Vagina (tissue), 2 donors: ENCODE results near the gene SCMH1. TPM values are rescaled to one million over a fixed set of nuclear protein-coding genes. Genes with fewer than 3 reads are reported as not detected.

Experiments used
- DNase-seq, 2 donors: peaks; one replicate each; pipeline ENCODE4 v3.0.0-alpha.2; 2017; ENCODE audit errors: extremely low spot score in 2 of 2
- H3K27ac ChIP-seq: fragments of 200-600 bp; sonication (generic); one replicate; pipeline ENCODE4 v1.5.1; 2019
- H3K27me3 ChIP-seq: fragments of 200-600 bp; sonication (generic); one replicate; pipeline ENCODE4 v1.5.1; 2019
- H3K36me3 ChIP-seq, 2 donors: fragments of 200-600 bp; sonication (generic); one replicate each; pipeline ENCODE4 v1.5.1; 2017 to 2019
- H3K4me1 ChIP-seq: fragments of 200-600 bp; sonication (generic); one replicate; pipeline ENCODE4 v1.5.1; 2019
- H3K4me3 ChIP-seq, 2 donors: fragments of 200-600 bp; sonication (generic); 1 replicate in 1 of 2; 2 replicates in 1 of 2; pipeline ENCODE4 v1.5.1; 2016 to 2019
- H3K9me3 ChIP-seq: fragments of 200-600 bp; sonication (generic); one replicate; pipeline ENCODE4 v1.5.1; 2019
- POLR2A ChIP-seq, 2 donors: fragments of 450-650 bp; IDR thresholded peaks; one replicate each; pipeline ENCODE4 v1.6.1; 2017; ENCODE audit warnings: antibody characterized with exemption in 2 of 2, mild to moderate bottlenecking in 2 of 2, moderate library complexity in 2 of 2
- POLR2AphosphoS5 ChIP-seq, 2 donors: sonication (generic); formaldehyde crosslinking; IDR thresholded peaks; one replicate each; pipeline ENCODE4 v1.9.0; 2017; ENCODE audit warnings: antibody characterized with exemption in 2 of 2, mild to moderate bottlenecking in 2 of 2, low read depth in 1 of 2; ENCODE audit not compliant: insufficient read depth in 1 of 2
- intact Hi-C: fragments of 100-400 bp; cut with DNase I; formaldehyde crosslinking; loops from one replicate; pipeline ENCODE4 v1.15.1; 2023
- total RNA-seq: library from RNA; depleted of rRNA; stranded (reverse); fragments of >200 nt; gene quantifications from one replicate; pipeline ENCODE4 v1.2.3, GENCODE V29; 2016
- TF ChIP-seq, protein P1 (sequence below), 3 experiments: fragments of 450-650 bp in 2 of 3; fragments of 200-600 bp in 1 of 3; sonication (generic) in 1 of 3; IDR thresholded peaks; one replicate each; pipeline ENCODE4 v1.5.1; 2017 to 2019; ENCODE audit warnings: antibody characterized with exemption in 3 of 3, mild to moderate bottlenecking in 2 of 3, moderate library complexity in 2 of 3

Gene SCMH1
- total RNA-seq, 1 donor from 2014 or later, result 35.1 TPM

DNA sequence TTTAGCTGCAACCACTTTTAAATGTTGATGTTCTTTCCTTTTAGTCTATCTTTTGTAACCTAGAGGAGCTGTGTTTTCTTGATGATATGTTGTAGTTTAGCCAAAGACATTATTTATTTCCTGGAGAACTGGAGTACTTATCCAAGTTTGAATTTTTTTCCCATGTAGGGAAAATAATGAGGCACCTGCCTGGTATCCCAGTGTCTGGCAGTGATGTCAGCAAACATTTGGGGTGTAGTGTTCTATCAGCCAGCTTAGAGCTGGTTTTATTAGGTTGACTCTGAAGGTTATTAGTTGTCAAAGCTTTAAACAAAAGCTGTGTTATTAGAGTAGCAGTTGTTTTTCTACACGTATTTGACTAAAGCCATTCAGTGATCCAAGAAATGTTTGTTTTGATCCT lies 259.4 kb downstream of the SCMH1 start:
- intact Hi-C loops, result no loop called here
- H3K4me3 ChIP-seq, result no peak overlapping the region
- DNase-seq, result no peak
- no peaks in the 10 kb centered on the region for H3K9me3 ChIP-seq
- peak overlapping the region; percentile 46 for H3K27ac ChIP-seq
- peaks cover 0 to 28% of the 10 kb centered on the region in 2 donors for H3K36me3 ChIP-seq
- H3K4me1 ChIP-seq, result peaks cover 72% of the 10 kb centered on the region
- TF ChIP-seq POLR2AphosphoS5 (IDR thresholded peaks at IDR 0.05; ENCODE audit: insufficient read depth in 1 of 2, low read depth in 1 of 2), result peak in 1 of 2 donors; percentile 30
- TF ChIP-seq, protein P1, sequence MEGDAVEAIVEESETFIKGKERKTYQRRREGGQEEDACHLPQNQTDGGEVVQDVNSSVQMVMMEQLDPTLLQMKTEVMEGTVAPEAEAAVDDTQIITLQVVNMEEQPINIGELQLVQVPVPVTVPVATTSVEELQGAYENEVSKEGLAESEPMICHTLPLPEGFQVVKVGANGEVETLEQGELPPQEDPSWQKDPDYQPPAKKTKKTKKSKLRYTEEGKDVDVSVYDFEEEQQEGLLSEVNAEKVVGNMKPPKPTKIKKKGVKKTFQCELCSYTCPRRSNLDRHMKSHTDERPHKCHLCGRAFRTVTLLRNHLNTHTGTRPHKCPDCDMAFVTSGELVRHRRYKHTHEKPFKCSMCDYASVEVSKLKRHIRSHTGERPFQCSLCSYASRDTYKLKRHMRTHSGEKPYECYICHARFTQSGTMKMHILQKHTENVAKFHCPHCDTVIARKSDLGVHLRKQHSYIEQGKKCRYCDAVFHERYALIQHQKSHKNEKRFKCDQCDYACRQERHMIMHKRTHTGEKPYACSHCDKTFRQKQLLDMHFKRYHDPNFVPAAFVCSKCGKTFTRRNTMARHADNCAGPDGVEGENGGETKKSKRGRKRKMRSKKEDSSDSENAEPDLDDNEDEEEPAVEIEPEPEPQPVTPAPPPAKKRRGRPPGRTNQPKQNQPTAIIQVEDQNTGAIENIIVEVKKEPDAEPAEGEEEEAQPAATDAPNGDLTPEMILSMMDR (IDR thresholded peaks at IDR 0.05), result no peak
- no peaks in the 10 kb centered on the region for H3K27me3 ChIP-seq

DNA sequence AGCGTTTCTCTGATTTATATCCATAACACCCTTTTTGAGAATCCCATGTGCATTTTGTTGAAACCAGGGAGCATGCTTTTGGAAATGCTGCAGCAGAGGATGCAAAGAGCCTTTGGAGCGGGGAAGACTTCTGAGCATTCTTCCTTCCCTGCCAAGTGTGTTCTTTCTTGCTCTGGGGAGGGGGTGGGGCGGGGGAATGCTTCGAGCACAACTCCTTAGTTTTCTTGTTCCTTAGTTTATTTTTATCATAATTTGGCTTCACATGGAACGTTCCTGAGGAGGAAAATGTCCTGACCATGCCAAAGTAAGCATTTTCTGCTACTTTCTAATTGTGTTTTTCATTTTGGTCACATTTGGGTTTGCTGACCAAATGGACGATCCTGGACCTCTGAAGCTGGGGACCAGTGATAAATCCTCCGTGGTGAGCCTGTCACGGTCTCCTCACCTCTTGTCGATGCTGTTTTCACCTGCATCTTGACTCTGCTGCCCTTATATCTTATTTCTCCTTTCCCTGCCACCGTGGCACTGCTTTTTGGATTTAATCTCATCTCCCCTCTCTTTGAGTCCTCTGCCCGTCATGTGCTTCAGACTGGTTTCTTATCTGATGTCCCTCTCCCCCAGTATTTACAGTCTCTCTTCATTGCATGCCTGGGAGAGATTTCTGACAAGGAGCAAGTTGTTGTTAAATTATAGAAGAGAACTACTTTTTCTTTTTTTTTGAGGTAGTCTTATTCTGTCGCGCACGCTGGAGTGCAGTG lies 260.2 kb downstream of the SCMH1 start:
- peak overlapping the region in 1 of 2 donors; percentile 5 for H3K4me3 ChIP-seq
- intact Hi-C loops, result no loop called here
- peak overlapping the region; percentile 63 for H3K27ac ChIP-seq
- peaks cover 71% of the 10 kb centered on the region for H3K4me1 ChIP-seq
- peaks cover 0 to 21% of the 10 kb centered on the region in 2 donors for H3K36me3 ChIP-seq
- no peak for DNase-seq
- TF ChIP-seq, protein P1 (IDR thresholded peaks at IDR 0.05), result no peak
- TF ChIP-seq POLR2A (IDR thresholded peaks at IDR 0.05) (no peak), POLR2AphosphoS5 (IDR thresholded peaks at IDR 0.05; ENCODE audit: insufficient read depth in 1 of 2, low read depth in 1 of 2) (no peak)
- no peaks in the 10 kb centered on the region for H3K27me3 ChIP-seq
- H3K9me3 ChIP-seq, result no peaks in the 10 kb centered on the region

DNA sequence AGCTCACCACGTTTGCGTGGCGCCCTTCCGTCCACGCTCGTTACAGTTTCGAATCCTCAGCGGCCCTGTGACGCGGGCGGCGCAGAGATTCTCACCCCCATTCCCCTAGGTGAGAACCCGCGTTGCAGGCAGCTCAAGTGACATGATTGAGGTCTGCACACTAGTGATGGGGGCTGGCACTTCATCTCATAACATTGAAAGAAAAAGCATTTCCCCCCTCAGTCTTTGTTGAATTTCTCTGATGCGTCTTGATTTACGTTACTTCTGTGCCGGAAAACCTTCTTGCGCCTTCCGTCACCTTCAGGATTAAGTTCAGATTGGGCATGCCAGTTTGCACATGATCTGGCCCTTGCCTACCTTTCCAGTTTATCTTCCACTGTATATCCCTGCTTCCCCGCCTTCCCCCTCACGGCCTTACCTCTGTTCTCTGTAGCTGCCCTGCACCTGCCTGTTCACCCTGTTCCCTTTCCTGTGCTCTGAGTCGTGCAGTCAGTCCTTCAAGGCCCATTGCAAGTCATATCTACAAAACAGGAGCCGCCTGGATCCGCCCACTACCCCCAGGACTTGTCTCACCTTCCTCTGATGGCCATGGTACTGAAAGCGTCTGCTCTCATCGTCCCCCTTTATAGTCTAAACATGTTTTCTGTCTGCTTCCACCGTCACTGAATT lies 261.5 kb downstream of the SCMH1 start:
- Histone ChIP-seq H3K4me1 (peaks cover 59% of the 10 kb centered on the region), H3K9me3 (no peaks in the 10 kb centered on the region), H3K4me3 (peak overlapping the region; percentile 74 to 83), H3K27ac (peak overlapping the region; percentile 96), H3K36me3 (peaks cover 0 to 11% of the 10 kb centered on the region in 2 donors), H3K27me3 (no peaks in the 10 kb centered on the region)
- TF ChIP-seq POLR2AphosphoS5 (IDR thresholded peaks at IDR 0.05; ENCODE audit: insufficient read depth in 1 of 2, low read depth in 1 of 2) (no peak), POLR2A (IDR thresholded peaks at IDR 0.05) (no peak)
- TF ChIP-seq, protein P1 (IDR thresholded peaks at IDR 0.05), result no peak
- intact Hi-C loops, result no loop called here
- no peak for DNase-seq

DNA sequence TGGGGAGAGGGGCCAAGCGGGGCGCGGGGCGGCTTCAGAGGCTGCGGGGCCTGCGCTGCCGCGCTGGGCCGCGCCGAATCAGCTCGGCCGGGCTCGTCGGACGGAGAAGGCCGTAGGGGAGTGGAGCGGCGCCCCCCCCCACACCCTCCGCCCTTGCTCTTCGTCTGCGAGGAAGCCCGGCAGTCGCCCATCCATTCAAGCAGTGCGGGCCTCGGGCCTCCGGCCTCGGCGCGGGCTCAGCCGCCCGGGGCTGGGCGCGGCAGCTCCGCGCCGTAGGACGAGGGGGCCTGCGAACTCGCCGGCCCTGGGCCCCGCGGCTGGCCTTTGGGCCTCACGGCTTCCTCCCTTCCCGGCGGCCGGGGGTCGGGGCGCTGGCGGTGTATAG lies 262.0 kb downstream of the SCMH1 start:
- Histone ChIP-seq H3K27ac (peak overlapping the region; percentile 96), H3K4me1 (peaks cover 53% of the 10 kb centered on the region), H3K4me3 (peak overlapping the region; percentile 74 to 83), H3K36me3 (peaks cover 0 to 6% of the 10 kb centered on the region in 2 donors), H3K9me3 (no peaks in the 10 kb centered on the region), H3K27me3 (no peaks in the 10 kb centered on the region)
- TF ChIP-seq, protein P1 (IDR thresholded peaks at IDR 0.05), result no peak
- TF ChIP-seq POLR2AphosphoS5 (IDR thresholded peaks at IDR 0.05; ENCODE audit: insufficient read depth in 1 of 2, low read depth in 1 of 2) (no peak), POLR2A (IDR thresholded peaks at IDR 0.05) (no peak)
- intact Hi-C loops, result no loop called here
- DNase-seq, result no peak
